Stimulated activated naive CD8-positive, alpha-beta T cell treated with anti-CD3 and anti-CD28 coated beads, Interleukin-15, Interleukin-2, amounts not matched to agents 100 U/mL and 50 U/mL, for 24 hours (primary cell): ENCODE measurements around the gene METRN.

Experiments
- ATAC-seq: fragments of 150-1000 bp; cut with Tn5 transposase; one replicate; pipeline ENCODE4 v1.10.0; 2021
- DNase-seq: peaks from one replicate; pipeline ENCODE4 v3.0.0; 2021

The METRN gene

DNA sequence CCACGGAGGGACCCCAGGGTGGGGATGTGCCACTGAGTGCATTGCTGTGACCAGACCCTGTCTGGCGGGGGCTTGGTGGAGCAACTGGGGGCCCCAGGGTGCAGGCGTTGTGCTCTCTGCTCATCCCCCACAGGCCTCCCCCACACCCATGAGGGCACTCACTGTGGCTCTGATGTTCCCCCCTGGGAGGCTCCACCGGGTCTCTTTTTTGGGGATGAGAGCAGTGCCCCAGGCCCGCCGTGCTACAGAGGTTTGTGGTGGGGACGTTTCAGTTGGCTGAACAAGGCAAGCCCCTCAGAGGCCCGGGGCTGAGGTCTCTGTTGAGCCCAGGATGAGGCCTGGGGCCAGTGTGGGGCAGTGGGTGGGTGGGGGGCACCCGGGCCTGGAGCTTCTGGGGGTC, 8.8 kb downstream of the METRN start:
- ATAC-seq (no peak), DNase-seq (no peak)

DNA sequence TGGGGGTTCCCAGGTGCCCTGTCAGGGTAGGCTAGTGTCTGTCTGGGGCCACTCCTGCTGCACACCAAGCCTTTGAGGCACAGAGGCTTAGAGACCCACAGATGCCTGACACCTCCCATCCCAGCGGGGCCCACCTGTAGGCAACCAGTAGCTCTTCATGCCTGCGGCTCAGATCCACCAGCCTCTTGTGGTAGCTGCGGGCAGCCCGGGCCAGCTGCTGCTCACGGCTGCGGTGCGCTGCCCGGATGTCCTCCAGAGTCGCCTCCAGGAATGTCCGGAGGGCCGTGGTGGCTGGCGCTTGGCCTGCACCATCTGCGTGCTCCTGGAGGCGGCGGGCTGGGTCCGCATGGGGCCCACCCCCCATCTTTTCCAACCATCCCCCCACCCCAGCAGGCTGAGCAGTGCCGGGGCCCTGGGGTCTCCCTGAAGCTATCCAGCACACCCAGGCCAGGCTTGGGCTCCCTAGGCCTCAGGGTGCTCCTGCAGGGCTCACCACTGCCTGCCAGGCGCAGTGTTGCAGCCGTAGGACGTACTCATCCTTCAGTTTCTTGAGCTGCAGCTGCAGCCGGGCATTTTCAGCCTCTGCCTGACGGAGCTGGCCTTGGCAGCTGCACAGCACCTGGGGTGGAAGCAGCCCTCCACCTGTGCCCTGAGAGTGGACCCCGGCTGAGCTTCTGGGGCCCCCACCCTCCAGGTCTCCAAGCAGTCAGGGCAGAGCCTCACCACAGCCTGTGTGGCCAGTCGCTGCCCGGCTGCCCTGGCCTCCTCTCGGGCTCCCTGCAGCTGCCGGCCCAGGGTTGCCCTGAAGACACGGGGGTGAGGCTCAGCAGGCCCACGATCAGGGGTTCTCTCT, 9.5 kb downstream of the METRN start:
- DNase-seq (no peak), ATAC-seq (no peak)

DNA sequence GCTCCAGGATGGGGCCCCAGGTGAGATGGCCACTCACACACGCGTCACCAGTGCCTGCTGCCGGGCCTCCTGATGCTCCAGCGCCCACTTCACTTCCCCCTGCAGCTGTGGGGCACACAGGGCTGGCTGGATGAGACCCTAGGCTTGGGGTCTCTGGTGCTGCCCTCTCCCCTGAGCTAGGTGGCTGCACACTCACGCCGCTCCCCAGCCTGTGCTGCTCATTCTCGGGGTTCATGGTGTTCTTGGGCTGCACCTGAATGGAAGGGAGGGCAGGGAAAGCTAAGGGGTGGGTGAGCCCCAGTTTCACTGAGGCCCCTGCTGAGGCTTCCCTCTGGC, 10.1 kb downstream of the METRN start:
- DNase-seq (no peak), ATAC-seq (no peak)

DNA sequence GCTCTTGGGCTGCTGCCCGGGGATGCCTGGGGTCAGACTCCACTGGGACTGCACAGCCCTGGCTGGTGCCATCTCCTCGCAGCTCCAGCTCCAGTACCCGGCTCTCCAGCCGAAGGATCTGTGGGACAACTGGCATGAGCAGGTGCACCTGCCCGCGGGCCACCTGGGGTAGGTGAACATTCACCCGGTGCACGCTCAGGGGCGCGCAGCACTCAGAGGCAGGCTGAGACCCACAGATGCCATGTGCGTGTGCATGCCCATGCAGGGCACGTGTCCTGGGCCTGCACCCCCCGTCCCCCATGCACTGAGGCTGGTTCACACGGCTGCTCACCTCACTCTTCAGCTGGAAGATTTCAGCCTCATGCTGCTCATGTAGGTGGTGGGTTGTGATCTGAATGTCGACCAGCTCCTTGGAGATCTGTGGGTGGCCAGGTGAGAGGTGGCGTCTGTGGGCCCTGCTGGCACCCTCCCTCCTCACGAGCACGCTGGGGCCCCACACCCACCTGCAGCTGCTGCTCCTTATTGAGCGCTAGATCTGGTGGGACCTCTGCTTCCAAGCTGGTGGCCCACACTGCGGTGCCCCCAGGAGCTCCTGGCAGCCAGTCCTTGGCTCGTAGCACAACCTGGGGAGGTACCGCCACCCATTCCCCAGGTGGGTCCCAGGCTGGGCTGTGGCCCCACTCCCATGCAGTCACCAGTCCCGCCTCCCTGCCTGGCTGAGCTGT, 10.7 kb downstream of the METRN start:
- ATAC-seq (no peak), DNase-seq (no peak)

DNA sequence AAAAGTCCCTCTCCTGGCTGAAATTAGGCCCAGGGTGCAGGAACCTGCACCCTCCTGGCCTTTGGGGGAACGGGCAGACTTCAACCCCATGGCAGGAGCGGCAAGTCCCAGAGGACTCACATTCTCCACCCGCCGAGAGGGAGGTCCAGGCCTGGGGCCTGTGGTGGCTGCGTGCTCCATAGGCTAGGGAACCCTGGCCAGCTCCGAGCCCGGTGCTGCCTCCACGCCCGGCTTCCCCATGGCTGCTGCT, 11.2 kb downstream of the METRN start:
- DNase-seq, result no peak
- no peak for ATAC-seq

DNA sequence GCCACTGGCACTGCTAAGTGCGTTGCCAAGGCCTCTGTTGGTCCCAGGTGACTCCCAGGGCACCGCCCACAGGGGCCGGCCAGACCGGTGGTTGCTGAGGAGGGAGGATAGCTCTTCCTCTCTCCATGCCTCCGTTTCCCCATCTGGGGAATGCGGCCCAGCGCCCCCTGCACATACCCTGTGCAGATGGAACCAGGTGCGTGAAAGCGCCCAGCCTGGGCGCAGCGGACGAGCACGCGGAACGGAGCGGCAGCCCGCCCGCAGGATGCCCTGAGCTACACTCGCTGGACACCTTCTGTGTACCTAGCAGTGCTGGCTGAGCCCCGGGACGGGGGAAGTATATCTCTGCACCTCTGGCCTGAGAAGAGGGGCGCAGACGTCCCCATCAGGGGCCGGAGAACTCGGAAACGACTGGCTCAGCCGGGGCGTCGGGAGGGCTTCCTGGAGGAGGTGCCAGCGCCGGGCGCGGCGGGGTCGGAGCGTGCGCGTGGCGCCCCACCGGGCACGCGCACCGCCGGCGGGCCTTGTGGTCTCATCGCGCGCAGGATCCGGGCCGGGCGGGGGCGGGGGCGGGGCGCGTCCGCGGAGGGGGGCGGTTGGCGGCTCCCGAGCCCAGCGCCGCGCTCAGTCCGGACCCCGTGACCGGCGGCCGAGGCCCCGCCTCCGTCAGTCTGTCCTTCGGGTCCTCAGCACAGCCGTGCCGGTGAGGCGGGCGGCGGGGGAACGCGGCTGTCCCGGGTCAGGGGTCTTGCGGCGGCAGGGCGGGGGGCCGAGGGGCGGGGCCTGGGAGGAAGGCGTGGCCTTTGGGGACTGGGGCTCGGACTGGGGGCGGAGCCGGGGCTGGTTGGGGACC, 11.7 kb downstream of the METRN start, which contains the start of the genes CCDC78 and HAGHL:
TSS of gene CCDC78 (minus strand) at position 6 of the 853 bp plus-strand sequence. CDS start 76 bp downstream, outside the sequence.
TSS of gene HAGHL (plus strand) at position 669 of the 853 bp plus-strand sequence. CDS start 404 bp downstream, outside the sequence.
- ATAC-seq (peak; percentile 10), DNase-seq (peak; percentile 79)

DNA sequence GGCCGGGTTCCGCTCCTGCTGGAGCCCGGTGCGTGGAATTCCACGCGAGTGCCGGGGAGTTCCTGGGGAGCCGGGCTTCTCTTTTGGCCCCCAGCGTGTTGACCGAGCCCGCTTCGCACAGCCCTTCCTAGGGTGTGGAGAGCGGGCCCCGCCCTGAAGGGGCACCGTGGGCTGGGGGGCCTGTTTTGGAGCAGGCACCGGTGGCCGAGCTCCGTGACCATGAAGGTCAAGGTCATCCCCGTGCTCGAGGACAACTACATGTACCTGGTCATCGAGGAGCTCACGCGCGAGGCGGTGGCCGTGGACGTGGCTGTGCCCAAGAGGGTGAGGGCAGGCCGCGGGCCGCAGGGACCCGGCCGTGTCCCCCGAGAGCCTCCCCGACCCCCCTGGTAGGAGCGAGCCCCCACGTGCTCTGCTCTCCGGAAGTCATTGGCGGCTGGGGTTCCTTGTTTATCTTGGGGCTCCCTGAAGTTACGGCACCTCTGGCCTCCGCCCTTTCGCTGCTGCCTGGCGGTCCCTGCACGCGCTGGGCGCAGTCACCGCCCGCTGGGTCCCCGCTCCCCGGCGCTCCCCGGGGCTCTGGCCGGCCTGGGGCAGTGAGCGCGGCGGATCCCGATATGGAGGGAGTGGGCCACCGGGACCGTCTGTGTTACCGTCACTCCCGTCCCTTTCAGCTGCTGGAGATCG, 12.5 kb downstream of the METRN start:
- DNase-seq (peak; percentile 44), ATAC-seq (no peak)

DNA sequence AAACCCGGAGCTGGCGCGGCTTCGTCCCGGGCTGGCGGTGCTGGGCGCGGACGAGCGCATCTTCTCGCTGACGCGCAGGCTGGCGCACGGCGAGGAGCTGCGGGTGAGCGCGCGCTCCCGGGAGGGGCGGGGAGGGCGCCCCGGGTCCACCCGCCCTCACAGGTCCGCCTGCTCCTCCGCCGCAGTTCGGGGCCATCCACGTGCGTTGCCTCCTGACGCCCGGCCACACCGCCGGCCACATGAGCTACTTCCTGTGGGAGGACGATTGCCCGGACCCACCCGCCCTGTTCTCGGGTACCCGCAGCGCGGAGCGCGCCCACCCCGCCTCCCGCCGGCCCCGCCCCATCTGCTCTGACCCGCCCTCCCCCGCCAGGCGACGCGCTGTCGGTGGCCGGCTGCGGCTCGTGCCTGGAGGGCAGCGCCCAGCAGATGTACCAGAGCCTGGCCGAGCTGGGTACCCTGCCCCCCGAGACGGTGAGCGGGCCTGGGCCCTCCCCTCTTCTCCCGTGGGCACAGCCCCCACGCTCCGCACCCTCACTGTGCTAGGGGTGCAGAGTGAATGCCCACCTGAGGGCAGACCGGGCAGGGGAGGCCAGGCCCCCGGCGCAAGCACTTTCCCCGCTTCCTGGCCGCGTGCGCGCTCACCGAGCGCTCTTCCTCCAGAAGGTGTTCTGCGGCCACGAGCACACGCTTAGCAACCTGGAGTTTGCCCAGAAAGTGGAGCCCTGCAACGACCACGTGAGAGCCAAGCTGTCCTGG, 13.4 kb downstream of the METRN start:
- ATAC-seq (peak; percentile 44), DNase-seq (peak; percentile 78)

DNA sequence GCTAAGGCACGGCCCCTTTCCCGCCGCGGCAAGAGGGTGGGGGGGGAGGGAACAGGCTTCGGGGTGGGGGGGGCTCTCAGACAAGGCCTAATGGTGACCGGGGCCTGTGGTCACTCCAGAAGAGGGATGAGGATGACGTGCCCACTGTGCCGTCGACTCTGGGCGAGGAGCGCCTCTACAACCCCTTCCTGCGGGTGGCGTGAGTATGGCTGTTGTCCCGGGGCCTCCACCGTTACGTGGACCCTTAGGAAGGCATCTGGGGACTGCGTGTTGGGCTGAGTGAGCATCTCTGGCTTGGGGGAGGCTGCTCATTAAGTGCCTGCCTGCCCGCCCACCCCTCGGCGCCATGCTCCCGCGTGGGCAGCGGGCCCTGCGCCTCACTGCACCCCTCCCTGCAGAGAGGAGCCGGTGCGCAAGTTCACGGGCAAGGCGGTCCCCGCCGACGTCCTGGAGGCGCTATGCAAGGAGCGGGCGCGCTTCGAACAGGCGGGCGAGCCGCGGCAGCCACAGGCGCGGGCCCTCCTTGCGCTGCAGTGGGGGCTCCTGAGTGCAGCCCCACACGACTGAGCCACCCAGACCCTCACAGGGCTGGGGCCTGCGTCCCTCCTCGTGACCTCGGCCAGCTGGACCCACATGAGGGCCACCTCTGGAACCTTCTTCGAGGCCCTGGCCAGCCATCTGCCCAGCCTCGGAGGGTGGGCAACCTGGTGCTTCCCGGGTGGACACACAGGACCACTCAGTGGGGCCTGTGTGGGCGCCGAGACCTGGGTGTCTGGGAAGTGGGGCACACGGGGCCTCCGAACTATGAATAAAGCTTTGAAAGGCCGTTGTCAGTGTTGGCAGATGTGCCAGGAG, 14.2 kb downstream of the METRN start:
- ATAC-seq, result no peak
- DNase-seq, result no peak

DNA sequence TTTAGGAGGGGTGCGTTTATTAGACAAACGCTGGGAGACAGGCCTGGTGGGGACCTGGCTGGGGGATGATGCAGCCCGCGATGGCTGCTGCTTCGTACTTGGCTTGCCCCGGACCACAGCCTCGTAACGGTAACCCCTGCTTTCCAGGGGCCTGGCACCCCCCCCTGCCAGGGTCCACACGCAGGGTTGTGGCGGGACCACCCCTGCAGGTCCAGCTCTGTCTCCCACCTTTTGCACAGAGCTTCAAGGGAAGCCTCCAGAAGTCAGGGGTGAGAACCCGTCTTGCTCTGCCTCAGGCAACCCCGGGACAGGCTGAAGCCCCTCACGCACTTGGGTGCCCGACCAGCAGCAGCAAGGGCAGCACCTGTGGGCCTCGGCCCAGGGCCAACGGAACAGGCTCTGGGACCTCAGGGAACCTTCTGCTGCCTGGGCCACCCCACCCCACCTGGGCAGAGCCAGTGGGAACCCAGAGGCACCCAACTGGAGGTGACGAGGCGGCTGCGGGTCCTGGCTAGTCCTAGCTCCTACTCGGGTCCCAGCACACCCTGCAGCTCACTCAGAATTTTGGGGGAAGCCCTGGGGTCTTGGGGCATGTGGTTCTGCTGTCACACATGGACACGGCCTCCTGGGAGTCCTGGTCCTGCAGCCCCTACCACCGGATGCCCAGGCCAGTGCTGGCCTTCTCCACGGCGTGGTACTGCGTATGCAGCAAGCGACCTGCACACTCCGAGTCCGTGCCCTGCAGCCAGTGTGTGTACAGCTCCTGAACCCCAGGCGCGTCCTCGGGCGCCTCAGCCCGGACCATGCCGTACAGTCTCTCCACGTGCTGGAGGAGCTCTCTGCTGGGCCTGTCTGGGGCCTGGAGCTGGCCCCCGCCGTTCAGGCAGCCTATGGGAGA, 15.1 kb downstream of the METRN start:
- no peak for DNase-seq
- no peak for ATAC-seq

DNA sequence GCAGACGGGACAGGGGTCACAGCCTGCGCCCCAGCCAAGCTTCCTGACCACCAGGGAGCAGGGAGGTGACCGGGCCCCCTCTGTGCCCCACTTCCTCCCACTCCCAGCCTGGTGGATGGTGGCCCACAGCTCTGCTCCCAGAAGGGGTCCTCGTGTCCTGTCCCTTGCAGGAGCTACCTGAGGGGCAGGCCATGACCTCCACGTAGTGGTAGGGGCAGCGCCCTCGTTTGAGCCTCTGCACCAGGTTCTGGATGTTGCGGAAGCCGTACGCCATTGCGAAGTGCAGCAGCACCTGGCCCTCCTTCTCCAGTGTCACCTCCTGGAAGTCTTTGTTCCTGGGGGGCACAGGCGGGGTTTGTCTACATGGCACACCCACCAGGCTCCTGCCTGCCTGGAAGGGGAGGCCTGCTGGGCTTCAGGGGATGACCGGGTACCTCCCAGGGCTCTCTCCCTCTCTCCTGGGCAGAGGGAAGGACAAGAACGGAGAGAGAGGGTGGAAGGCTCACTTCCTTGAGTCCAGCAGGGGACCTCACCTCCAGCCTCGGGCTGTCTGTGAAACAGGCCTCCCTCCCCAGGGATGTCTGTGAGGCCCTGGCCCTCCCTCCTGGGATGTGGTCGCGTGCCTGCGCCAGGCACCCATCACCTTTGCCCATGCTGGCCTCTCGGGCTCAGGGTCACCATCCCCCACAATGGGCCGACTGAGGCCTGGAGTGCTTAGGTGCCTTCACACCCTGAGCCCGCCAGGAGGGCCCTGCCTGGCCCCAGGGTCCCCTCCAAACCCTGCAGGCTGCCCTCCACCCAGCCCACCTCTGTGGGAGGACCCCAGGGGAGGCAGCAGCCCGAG, 16.0 kb downstream of the METRN start:
- ATAC-seq (no peak), DNase-seq (no peak)

DNA sequence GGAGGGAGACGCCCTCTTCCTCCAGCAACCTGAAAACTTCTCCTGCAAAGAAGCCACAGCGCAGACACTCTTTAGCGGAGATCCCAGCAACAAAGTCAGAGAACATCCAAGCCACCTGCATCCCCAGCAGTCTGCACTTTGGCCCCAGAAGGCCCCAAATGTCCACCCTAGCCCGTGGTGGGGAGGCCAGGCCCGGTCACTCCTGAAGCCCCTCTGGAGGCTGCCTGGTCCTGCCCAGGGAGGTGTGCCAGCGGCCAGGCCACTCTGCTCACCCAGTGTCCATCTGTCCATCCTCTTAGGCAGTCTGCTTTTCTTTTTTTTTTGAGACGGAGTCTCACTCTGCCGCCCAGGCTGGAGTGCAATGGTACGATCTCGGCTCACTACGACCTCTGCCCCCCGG, 17.4 kb downstream of the METRN start:
- DNase-seq (no peak), ATAC-seq (no peak)

DNA sequence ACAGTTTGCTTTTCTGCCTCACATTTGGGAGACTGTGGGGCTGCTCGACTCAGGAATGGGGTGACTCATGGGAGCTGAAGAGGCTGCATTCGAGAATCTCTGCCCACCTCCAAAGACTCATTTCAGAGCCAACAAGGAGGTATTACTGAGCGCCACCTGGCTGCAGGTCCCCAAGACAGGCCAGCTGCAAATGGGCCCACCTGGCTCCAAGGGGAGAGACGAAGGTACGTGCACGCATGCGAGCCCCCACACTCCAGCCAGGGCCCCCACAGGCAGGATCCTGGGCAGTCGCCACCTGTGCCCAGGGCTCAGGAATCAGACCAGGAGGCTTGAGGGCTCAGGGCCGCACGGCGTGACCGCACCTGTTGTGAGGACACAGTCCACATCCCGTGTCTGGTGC, 18.0 kb downstream of the METRN start:
- no peak for DNase-seq
- no peak for ATAC-seq

DNA sequence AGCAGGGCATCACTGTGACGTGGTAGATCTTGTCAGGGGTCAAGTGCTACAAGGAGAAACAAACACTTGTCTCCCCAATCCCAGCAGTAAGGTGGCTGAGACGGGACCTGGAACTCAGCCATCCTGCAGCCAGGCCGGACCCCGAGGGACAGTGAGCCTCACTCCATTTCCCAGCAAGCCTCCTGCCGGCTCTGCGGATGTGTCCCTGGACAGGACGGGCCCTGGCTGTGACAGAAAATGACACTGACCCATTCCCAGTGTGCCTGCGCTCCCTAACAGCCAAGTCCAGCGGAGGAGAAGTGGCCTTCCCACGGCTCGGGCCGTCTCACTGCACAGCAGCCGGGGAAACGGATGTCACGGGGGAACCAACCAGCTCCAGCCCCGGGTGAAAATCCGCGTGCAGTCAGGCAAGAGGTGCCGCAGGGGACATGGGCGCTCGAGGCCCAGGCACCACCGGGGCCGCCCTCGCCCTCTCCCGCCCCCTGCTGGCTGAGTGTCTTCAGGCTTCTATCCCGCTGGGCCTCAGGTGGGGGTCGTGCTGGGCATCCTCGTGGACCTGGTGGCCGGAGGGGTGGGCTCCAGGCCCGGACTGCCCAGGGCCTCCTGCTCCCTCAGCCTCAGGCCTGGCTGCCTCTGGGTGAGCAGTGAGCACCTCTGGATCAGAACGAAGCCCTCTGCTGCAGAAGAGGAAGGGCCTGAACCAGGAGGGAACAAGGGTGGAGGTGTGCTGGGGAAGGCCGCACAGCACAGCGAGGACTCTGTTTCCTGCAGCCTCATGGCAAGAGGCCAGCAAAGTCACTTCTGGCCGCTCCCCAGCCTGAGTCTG, 18.7 kb downstream of the METRN start:
- DNase-seq (peak; percentile 69), ATAC-seq (no peak)

DNA sequence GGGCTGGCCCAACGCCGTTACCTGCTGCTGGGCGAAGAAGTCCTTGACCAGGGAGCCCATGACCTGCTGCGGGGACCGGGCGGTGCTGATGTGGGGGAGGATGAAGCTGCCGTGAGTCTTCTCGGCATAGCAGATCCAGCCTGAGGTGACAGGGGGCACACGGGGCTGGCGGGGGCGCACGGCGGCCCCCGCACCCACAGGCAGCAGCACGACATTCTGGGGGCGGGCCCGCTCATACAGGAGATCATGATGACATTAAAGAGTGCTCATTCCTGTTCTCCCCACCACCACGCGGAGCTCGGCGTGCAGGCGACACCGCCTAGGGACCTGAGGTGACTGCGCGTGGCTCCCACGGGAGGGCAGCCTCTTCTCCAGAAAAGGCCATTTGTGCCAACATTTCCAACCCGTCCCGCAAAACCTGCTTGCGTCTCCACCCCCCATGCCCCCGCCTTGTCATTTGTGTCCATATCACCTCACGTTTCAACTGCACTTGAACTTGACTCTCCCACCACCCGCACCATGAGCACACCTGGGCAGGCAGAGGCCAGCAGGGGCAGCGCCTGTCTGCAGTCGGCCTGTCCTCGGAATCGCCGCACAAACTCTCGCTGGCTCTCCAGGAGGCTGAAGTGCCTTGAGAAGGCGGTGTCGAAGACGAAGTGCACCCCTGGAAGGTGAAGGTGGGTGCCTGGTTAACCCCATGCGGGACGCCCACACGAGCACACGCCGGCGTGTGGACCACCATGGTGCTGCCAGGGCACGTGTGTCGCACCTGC, 19.5 kb downstream of the METRN start:
- no peak for ATAC-seq
- DNase-seq, result no peak

DNA sequence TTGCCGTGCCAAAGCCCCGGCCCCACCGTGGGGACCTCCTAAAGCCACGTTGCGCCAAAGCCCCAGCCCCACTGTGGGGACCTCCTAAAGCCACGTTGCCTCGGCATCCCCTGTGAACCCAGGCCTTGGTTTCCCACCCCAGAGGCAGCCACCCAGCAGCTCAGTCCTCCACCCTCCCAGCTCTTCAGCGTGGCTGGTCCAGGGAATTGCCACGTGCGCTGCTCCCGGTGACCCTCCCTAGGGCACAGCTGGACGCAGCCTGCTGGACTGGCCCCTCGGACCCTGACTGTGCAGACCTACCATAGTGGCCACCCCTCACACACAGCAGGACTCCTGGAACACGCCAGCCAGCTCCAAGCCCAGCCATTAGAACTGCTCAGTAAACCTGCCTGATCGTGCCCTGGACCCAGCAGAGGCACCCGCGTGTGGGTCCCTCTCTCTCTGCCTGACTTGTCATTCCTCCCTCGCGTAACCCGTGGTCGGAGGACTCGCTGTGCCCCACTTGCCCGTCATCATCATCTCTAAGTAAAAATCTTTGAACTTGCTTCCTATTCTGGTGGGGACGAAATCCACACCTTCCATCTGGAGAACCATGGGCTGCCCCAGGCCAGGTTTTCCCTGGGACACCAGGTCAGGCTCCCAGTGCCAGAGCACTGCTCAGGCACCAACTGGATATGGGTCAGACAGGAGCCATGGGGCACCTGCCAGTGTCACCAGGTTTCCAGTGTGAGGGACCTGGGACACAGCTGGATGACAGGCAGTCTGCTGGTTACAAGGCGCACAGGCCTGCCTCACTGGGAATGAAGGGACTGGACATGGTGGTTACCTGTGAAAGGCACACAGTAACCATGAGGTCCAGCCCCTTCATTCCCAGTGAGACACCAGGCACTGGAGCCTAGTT, 20.3 kb downstream of the METRN start:
- DNase-seq (no peak), ATAC-seq (no peak)
